ENCODE data around the gene ZNF653.
A peak's percentile ranks its signal among the peaks of the same experiment; 100 is the strongest.
"Not testable (repeated sequence)": the region's sequence is repeated elsewhere in the genome, so short reads cannot be mapped to it uniquely, and the experiment has no call there.

Gene ZNF653

DNA sequence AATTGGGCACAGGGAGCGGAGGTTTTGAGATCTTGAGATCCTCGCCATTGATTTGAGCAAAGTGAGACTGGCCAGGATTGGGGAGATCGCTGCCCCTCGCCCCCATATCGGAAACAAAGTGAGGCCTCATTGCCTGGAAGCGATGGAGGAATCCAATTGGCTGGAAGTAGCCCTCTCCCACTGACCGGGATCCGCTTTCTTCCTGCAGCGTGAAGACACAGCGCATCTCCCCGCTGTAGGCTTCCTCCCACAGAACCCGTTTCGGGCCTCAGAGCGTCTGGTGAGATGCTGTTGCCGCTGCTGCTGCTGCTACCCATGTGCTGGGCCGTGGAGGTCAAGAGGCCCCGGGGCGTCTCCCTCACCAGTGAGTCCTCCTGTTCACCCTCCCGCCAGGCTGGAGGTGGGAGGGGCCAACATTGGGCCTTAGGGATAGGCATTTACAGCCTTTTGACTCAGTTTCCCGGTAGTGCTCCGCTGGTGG lies 69.8 kb downstream of the ZNF653 start:
- H3K4me3 ChIP-seq (ENCODE audit: low read length), result peak overlapping the region; percentile 99
- DNase-seq (ENCODE audit: low read depth), result no peak
- TF ChIP-seq, protein P1, sequence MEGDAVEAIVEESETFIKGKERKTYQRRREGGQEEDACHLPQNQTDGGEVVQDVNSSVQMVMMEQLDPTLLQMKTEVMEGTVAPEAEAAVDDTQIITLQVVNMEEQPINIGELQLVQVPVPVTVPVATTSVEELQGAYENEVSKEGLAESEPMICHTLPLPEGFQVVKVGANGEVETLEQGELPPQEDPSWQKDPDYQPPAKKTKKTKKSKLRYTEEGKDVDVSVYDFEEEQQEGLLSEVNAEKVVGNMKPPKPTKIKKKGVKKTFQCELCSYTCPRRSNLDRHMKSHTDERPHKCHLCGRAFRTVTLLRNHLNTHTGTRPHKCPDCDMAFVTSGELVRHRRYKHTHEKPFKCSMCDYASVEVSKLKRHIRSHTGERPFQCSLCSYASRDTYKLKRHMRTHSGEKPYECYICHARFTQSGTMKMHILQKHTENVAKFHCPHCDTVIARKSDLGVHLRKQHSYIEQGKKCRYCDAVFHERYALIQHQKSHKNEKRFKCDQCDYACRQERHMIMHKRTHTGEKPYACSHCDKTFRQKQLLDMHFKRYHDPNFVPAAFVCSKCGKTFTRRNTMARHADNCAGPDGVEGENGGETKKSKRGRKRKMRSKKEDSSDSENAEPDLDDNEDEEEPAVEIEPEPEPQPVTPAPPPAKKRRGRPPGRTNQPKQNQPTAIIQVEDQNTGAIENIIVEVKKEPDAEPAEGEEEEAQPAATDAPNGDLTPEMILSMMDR (IDR thresholded peaks at IDR 0.05; ENCODE audit: insufficient read depth, low read depth, low read length, missing control alignments), result no peak

DNA sequence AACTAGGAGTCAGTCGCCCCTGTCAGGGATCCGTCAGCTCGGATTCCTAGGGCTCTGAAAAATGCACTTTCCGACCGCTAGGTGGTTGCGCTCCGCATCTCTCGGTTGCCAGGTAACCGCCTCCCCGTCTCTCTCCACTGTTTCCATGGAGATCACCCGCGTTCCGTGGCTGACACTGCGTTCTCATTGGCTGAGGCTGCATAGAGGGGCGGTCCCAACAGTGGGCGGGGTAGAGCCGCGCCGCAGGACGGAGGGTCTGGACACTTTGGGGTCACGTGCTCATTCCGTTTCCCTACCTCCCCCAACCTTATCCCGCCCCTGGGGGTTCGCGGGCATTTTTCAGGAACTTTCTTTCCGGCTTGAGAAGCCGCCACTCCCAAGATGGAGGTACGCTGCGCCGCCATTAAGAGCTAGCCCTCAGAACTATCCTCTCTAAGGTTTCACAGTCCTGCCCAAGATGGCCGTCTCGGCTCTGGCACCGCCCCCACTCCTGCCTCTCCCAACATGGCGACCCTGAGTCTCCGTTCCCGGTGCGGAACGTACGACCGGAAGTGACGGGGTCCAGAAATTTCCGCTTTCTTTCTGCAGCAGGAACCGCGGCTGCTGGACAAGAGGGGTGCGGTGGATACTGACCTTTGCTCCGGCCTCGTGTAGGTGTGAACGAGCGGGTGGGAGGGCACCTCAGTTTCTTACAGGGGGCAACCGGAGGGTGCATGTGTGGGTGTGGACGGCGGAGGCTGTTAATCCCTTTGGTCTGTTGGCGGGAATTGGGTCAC lies 70.4 kb downstream of the ZNF653 start, which contains the start of the genes ODAD3 and PRKCSH:
TSS of gene ODAD3 (minus strand) at position 65 of the 776 bp plus-strand sequence. CDS start 105 bp downstream, outside the sequence.
TSS of gene PRKCSH (plus strand) at position 579 of the 776 bp plus-strand sequence. CDS start 483 bp downstream, outside the sequence.
- H3K4me3 ChIP-seq (ENCODE audit: low read length), result peak within 1 kb of the TSS; percentile 99
- peak; percentile 99 for DNase-seq (ENCODE audit: low read depth)
- TF ChIP-seq, protein P1 (IDR thresholded peaks at IDR 0.05; ENCODE audit: insufficient read depth, low read depth, low read length, missing control alignments), result peak; percentile 83

DNA sequence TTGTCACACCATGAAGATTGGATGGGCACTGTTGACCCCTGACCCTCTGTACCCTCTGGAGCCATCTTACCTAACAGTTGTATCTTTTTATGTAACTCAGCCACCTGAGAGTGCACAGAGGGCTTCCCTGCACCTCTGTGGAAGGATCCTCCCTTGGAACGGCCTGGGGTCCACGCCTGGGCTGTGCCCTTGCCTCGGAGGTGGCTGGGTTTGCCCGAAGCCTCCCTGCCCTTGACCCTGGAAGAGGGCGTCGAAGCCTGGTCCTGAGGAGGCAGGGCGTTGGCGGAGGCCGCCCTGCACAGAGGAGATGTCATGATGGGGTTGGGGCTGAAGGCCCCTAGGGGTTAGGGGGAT lies 71.0 kb downstream of the ZNF653 start:
- DNase-seq (ENCODE audit: low read depth), result no peak
- TF ChIP-seq, protein P1 (IDR thresholded peaks at IDR 0.05; ENCODE audit: insufficient read depth, low read depth, low read length, missing control alignments), result no peak
- H3K4me3 ChIP-seq (ENCODE audit: low read length), result peak overlapping the region; percentile 99

DNA sequence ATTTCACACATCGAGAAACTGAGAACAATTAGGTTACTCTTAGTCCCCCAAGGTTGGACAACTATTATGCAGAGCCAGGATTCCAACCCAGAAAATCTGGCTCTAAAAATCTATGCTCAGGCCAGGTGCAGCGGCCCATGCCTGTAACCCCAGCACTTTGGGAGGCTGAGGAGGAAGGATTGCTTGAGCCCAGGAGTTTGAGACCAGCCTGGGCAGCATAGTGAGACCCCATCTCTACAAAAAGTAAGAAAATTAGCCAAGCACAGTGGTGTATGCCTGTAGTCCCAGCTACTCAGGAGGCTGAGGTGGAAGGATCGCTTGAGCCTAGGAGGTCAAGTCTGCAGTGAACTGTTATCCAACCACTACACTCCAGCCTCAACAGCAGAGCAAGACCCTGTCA lies 72.1 kb downstream of the ZNF653 start:
- not testable (repeated sequence) for H3K4me3 ChIP-seq (ENCODE audit: low read length); DNase-seq (ENCODE audit: low read depth)
